Measurements from ENCODE around the gene PSMB3. TPM values are rescaled to one million over a fixed set of nuclear protein-coding genes. Genes with fewer than 3 reads are reported as not detected.

PSMB3 gene
- total and polyA plus RNA-seq, 9 of the 15 experiments (the other 6 are each of a cell fraction or from before 2014, with no cell fraction given) = 460 to 2,775 (median 574) TPM

DNA sequence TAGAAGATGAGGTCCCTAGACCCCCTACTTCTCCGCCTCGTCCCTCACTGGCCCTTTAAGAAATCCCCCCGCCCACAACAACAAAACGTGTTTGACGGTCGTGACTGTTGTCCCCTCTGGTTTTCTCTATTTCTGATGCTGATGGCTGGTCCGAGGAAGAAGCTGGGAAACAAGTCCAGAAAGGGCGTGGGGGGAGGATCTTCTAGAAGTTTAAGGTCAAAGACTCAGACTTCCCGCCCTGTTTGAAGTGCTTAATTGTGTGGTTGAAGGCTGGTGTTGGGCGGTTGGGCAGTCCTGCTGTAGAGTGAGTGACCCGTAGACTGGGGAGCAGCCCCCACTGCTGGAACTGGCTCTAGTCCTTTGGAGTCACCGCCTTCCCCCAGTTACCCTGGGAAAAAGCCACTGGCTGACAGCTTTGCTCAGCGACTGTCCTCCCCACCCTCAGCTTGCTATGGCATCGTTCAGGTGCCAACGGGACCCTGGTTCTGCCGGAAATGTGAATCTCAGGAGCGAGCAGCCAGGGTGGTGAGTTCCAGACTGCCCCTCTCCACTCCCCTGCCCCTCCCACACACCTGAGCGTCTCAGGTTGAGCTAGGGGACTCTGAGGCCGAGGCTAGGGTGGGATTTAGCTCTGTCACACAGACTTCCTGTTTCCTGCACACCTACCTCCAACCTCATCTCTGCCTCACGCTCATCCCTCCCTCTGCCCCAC is 45.9 kb upstream of the PSMB3 start:
- Histone ChIP-seq H3K27ac (ENCODE audit: extremely low read depth, low read depth, low read length) (peak overlapping the region; percentile 72), H3K36me3 (ENCODE audit: control insufficient read depth, insufficient read depth, low read length) (peaks cover 43% of the 10 kb centered on the region; the same call in 2 of the 3 replicates), H4K20me1 (replicated peaks; ENCODE audit: control insufficient read depth, insufficient read depth, low read length) (peaks cover 8% of the 10 kb centered on the region; the same call in 1 of the 2 replicates), H3K4me2 (ENCODE audit: insufficient read depth, low read length) (peak overlapping the region; percentile 82), H3K4me3 (peak overlapping the region; percentile 86), H3K9me3 (replicated peaks; ENCODE audit: control insufficient read depth, insufficient read depth, low read depth, low read length) (no peaks in the 10 kb centered on the region), H3K9ac (ENCODE audit: insufficient read depth in 1 of 2, low read depth in 2 of 2, low read length in 2 of 2) (peak overlapping the region; percentile 78 to 95), H3K27me3 (ENCODE audit: control insufficient read depth in 2 of 2, insufficient read depth in 2 of 2, low read length in 2 of 2) (no peaks in the 10 kb centered on the region), H3K4me1 (replicated peaks in 1 of 2; ENCODE audit: control insufficient read depth in 2 of 2, insufficient read depth in 2 of 2, low read length in 2 of 2) (peaks cover 33 to 78% of the 10 kb centered on the region in 2 experiments), H3K9me1 (ENCODE audit: control insufficient read depth, insufficient read depth, low read length) (peaks cover 4% of the 10 kb centered on the region), H3K79me2 (ENCODE audit: control insufficient read depth, insufficient read depth, low read length) (peaks cover 53% of the 10 kb centered on the region), H2AFZ (ENCODE audit: low read depth, low read length) (peak overlapping the region; percentile 14; the same call in 1 of the 2 replicates)
- BruUV-seq (replicated peaks) = TSS peak; percentile 19
- in situ Hi-C loops (cut with MboI) (no loop called here), intact Hi-C loops (cut with micrococcal nuclease) (no loop called here)
- ChIA-PET POLR2A (interaction anchor here (0.7 to 3.7 kb wide), 8 partner anchors 9 to 61 kb away, joined by 3 to 26 read pairs (median 4); no protein-coding TSS in a partner anchor), CTCF (ENCODE audit: low intra/inter-chr PET ratio) (no interaction called here)
- ATAC-seq = no peak
- FAIRE-seq = no peak
- WGBS (ENCODE audit: insufficient coverage, low coverage, missing lambda C conversion rate) = 5% methylated on average over 20 of the region's 20 CpGs
- DNase-seq (ENCODE audit: extremely low read depth in 1 of 4, low spot score in 3 of 4) = peak in 2 of 4 experiments; percentile 37 to 57
- TF ChIP-seq GABPB1 (CRISPR knock-in tag; IDR thresholded peaks at IDR 0.05) (peak; percentile 12; the same call in 1 of the 2 replicates), HDAC8 (tag; IDR thresholded peaks at IDR 0.05) (no peak), SRSF3 (IDR thresholded peaks at IDR 0.05; ENCODE audit: insufficient read depth, low read length) (no peak), ZNF79 (CRISPR knock-in tag; IDR thresholded peaks at IDR 0.05; ENCODE audit: low read depth) (no peak), HDAC2 (IDR thresholded peaks at IDR 0.05) (0 out of 2 replicates have a peak, but pooled peaks have one; percentile 3), GABPA (tag; conservative IDR thresholded peaks at IDR 0.05; ENCODE audit: low read depth) (no peak), ZNF431 (CRISPR knock-in tag; IDR thresholded peaks at IDR 0.05) (no peak), FOS (IDR thresholded peaks at IDR 0.05; ENCODE audit: extremely low read depth, insufficient read length) (no peak), MXI1 (IDR thresholded peaks at IDR 0.05; ENCODE audit: low read depth, low read length) (no peak), PRPF4 (IDR thresholded peaks at IDR 0.05; ENCODE audit: insufficient read depth, low read depth, low read length, poor library complexity, severe bottlenecking) (no peak), HDAC6 (IDR thresholded peaks at IDR 0.05; ENCODE audit: low read depth, low read length) (no peak), RBFOX2 (IDR thresholded peaks at IDR 0.05; ENCODE audit: low read depth, low read length) (peak; percentile 28), KLF16 (IDR thresholded peaks at IDR 0.05) (no peak), ZFX (CRISPR knock-in tag; IDR thresholded peaks at IDR 0.05) (no peak)
- TF ChIP-seq, protein P1, sequence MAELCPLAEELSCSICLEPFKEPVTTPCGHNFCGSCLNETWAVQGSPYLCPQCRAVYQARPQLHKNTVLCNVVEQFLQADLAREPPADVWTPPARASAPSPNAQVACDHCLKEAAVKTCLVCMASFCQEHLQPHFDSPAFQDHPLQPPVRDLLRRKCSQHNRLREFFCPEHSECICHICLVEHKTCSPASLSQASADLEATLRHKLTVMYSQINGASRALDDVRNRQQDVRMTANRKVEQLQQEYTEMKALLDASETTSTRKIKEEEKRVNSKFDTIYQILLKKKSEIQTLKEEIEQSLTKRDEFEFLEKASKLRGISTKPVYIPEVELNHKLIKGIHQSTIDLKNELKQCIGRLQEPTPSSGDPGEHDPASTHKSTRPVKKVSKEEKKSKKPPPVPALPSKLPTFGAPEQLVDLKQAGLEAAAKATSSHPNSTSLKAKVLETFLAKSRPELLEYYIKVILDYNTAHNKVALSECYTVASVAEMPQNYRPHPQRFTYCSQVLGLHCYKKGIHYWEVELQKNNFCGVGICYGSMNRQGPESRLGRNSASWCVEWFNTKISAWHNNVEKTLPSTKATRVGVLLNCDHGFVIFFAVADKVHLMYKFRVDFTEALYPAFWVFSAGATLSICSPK (IDR thresholded peaks at IDR 0.05; ENCODE audit: borderline replicate concordance) = no peak
- TF ChIP-seq, protein P2, sequence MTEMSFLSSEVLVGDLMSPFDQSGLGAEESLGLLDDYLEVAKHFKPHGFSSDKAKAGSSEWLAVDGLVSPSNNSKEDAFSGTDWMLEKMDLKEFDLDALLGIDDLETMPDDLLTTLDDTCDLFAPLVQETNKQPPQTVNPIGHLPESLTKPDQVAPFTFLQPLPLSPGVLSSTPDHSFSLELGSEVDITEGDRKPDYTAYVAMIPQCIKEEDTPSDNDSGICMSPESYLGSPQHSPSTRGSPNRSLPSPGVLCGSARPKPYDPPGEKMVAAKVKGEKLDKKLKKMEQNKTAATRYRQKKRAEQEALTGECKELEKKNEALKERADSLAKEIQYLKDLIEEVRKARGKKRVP (CRISPR knock-in tag; IDR thresholded peaks at IDR 0.05) = no peak
- TF ChIP-seq, protein P3, sequence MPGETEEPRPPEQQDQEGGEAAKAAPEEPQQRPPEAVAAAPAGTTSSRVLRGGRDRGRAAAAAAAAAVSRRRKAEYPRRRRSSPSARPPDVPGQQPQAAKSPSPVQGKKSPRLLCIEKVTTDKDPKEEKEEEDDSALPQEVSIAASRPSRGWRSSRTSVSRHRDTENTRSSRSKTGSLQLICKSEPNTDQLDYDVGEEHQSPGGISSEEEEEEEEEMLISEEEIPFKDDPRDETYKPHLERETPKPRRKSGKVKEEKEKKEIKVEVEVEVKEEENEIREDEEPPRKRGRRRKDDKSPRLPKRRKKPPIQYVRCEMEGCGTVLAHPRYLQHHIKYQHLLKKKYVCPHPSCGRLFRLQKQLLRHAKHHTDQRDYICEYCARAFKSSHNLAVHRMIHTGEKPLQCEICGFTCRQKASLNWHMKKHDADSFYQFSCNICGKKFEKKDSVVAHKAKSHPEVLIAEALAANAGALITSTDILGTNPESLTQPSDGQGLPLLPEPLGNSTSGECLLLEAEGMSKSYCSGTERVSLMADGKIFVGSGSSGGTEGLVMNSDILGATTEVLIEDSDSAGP (CRISPR knock-in tag; IDR thresholded peaks at IDR 0.05) = peak; percentile 79; the same call in 1 of the 2 replicates

Data from K562 (cell line).